A549 (cell line): ENCODE data around the gene CCDC60. TPM values are rescaled to one million over a fixed set of nuclear protein-coding genes. Genes with fewer than 3 reads are reported as not detected.

Experiments used
- ATAC-seq, 2 experiments: fragments of 200-7000 bp in 1 of 2; fragments of >200 bp in 1 of 2; cut with Nextera tagmentation in 1 of 2; cut with Tn5 transposase in 1 of 2; 3 replicates each; pipeline versions ENCODE4 v1.8.0 to v1.9.1; 2018 to 2020; ENCODE audit warnings: mild to moderate bottlenecking in 1 of 2, moderate library complexity in 1 of 2
- CTCF ChIA-PET: fragments of 300-600 bp; sonication (Branson Sonifier 250); formaldehyde crosslinking; extraction: SDS; loops from one replicate; lab custom pipeline; 2021; ENCODE audit warnings: antibody characterized with exemption, inconsistent platforms; lab: Yijun Ruan, JAX
- POLR2A ChIA-PET: fragments of 350-600 bp; formaldehyde crosslinking; extraction: SDS; loops from one replicate; lab custom pipeline; 2021; ENCODE audit warnings: antibody characterized with exemption, inconsistent platforms; lab: Yijun Ruan, JAX
- DNase-seq, 2 experiments: peaks; one replicate each; pipeline versions ENCODE4 v3.0.0 to v3.0.0-alpha.2; 2011 to 2016; ENCODE audit warnings: low read depth in 1 of 2, low spot score in 1 of 2
- FAIRE-seq: peaks from 2 replicates; lab custom pipeline; 2011; peaks lifted over from hg19 to GRCh38; lab: Jason Lieb, UNC
- H3K27ac ChIP-seq, 2 experiments: fragments of >200 bp; sonication (Bioruptor Twin); formaldehyde crosslinking; 3 replicates each; pipeline ENCODE4 v1.5.1; 2016 to 2017
- H3K4me1 ChIP-seq: fragments of >200 bp; sonication (Bioruptor Twin); formaldehyde crosslinking; 3 replicates; pipeline ENCODE4 v1.6.1; 2016
- H3K4me2 ChIP-seq: fragments of >200 bp; sonication (Bioruptor Twin); formaldehyde crosslinking; 3 replicates; pipeline ENCODE4 v1.6.1; 2016
- H3K4me3 ChIP-seq: fragments of >200 bp; sonication (Bioruptor Twin); formaldehyde crosslinking; 3 replicates; pipeline ENCODE4 v1.5.1; 2016
- H3K9me3 ChIP-seq: fragments of >200 bp; sonication (Bioruptor Twin); formaldehyde crosslinking; 3 replicates; pipeline ENCODE4 v1.6.1; 2016
- CBX2 ChIP-seq: fragments of 200-600 bp; sonication (generic); IDR thresholded peaks from 2 replicates; pipeline ENCODE4 v1.6.1; 2016; ENCODE audit warnings: low read depth, mild to moderate bottlenecking, borderline replicate concordance
- CBX8 ChIP-seq: fragments of 200-600 bp; sonication (generic); IDR thresholded peaks from 2 replicates; pipeline ENCODE4 v1.6.1; 2016
- E2F6 ChIP-seq: IDR thresholded peaks from 2 replicates; pipeline ENCODE4 v1.6.1; 2012; ENCODE audit warnings: low read depth, borderline replicate concordance
- EHF ChIP-seq: fragments of 250-450 bp; sonication (Bioruptor Pico); IDR thresholded peaks from 2 replicates; pipeline ENCODE4 v1.5.0; 2020; ENCODE audit warnings: mild to moderate bottlenecking
- ELK1 ChIP-seq: fragments of 150-350 bp; IDR thresholded peaks from 2 replicates; pipeline ENCODE4 v1.6.1; 2014; ENCODE audit warnings: low read depth, mild to moderate bottlenecking, low read length
- FOSL2 ChIP-seq, 2 experiments: fragments of 450-650 bp in 1 of 2; fragments of >200 bp in 1 of 2; sonication (Bioruptor Twin) in 1 of 2; formaldehyde crosslinking; IDR thresholded peaks; 2 replicates each; pipeline versions ENCODE4 v1.5.0 to v1.6.1; 2016 to 2020; ENCODE audit warnings: mild to moderate bottlenecking in 1 of 2, moderate library complexity in 1 of 2
- HES2 ChIP-seq: fragments of >200 bp; sonication (Bioruptor Twin); formaldehyde crosslinking; IDR thresholded peaks from 2 replicates; pipeline ENCODE4 v1.6.1; 2016
- HEYL ChIP-seq: fragments of 250-450 bp; sonication (Bioruptor Pico); IDR thresholded peaks from 2 replicates; pipeline ENCODE4 v1.8.0; 2021; ENCODE audit warnings: mild to moderate bottlenecking, moderate library complexity
- HOXB5 ChIP-seq: fragments of 250-450 bp; sonication (Bioruptor Pico); IDR thresholded peaks from 2 replicates; pipeline ENCODE4 v1.5.0; 2020; ENCODE audit warnings: mild to moderate bottlenecking, moderate library complexity
- JUNB ChIP-seq: fragments of >200 bp; sonication (Bioruptor Twin); formaldehyde crosslinking; IDR thresholded peaks from 2 replicates; pipeline ENCODE4 v1.6.1; 2016
- MAZ ChIP-seq: fragments of 150-350 bp; IDR thresholded peaks from 2 replicates; pipeline ENCODE4 v1.6.1; 2014; ENCODE audit warnings: antibody characterized with exemption, low read depth, low read length, borderline replicate concordance
- MYC ChIP-seq: IDR thresholded peaks from 2 replicates; pipeline ENCODE4 v1.6.1; 2012; ENCODE audit warnings: mild to moderate bottlenecking, inconsistent platforms, low read length, improper control_type of control experiment, borderline replicate concordance
- NR3C1 ChIP-seq: fragments of >200 bp; sonication (Bioruptor Twin); formaldehyde crosslinking; IDR thresholded peaks from 3 replicates; pipeline ENCODE4 v1.6.1; 2017
- PHF8 ChIP-seq: fragments of 200-600 bp; sonication (generic); IDR thresholded peaks from 2 replicates; pipeline ENCODE4 v1.6.1; 2016; ENCODE audit warnings: low read depth, mild to moderate bottlenecking, antibody characterized with exemption, moderate library complexity, borderline replicate concordance
- POLR2A ChIP-seq: IDR thresholded peaks from 2 replicates; pipeline ENCODE4 v1.6.1; 2012; ENCODE audit warnings: mild to moderate bottlenecking, low read length
- POLR2AphosphoS2 ChIP-seq: conservative IDR thresholded peaks from 2 replicates; pipeline ENCODE4 v1.6.1; 2012; ENCODE audit warnings: low read length, improper control_type of control experiment, inconsistent platforms
- RNF2 ChIP-seq: fragments of 200-600 bp; sonication (generic); IDR thresholded peaks from 2 replicates; pipeline ENCODE4 v1.6.1; 2016; ENCODE audit warnings: low read depth, mild to moderate bottlenecking, antibody characterized with exemption, moderate library complexity, borderline replicate concordance
- USF2 ChIP-seq: fragments of 450-650 bp; IDR thresholded peaks from 2 replicates; pipeline ENCODE4 v1.6.1; 2014; ENCODE audit warnings: antibody characterized with exemption
- ZC3H11A ChIP-seq: fragments of 450-650 bp; IDR thresholded peaks from 2 replicates; pipeline ENCODE4 v1.6.1; 2014; ENCODE audit warnings: antibody characterized with exemption, mild to moderate bottlenecking
- ZFP36 ChIP-seq: fragments of 450-650 bp; IDR thresholded peaks from 2 replicates; pipeline ENCODE4 v1.6.1; 2014; ENCODE audit warnings: borderline replicate concordance; ENCODE audit not compliant: partially characterized antibody
- ZSCAN20 ChIP-seq: fragments of 250-450 bp; sonication (Bioruptor Pico); IDR thresholded peaks from 2 replicates; pipeline ENCODE4 v1.8.0; 2022; ENCODE audit warnings: mild to moderate bottlenecking, moderate library complexity
- WGBS: methylation state at CpG from one replicate; pipeline ENCODE4 v1.1.6; 2017; ENCODE audit errors: missing lambda C conversion rate; 5-methylcytosine and 5-hydroxymethylcytosine counted together
- polyA plus RNA-seq, 4 experiments: library from polyadenylated mRNA; depleted of rRNA in 3 of 4; stranded (reverse); fragments of >200 nt; fragmentation: RNase III in 1 of 4; extraction: RNeasy Plus Mini Kit Qiagen cat#74134 plus additional on column Dnase treatment in 1 of 4; gene quantifications; 2 replicates in 3 of 4; 3 replicates in 1 of 4; pipeline ENCODE4 v1.2.3, GENCODE V29; 2011 to 2017
- TF ChIP-seq, protein P1 (sequence below): IDR thresholded peaks from 2 replicates; pipeline ENCODE4 v1.6.1; 2012
- TF ChIP-seq, protein P2 (sequence below): fragments of >200 bp; sonication (Bioruptor Twin); formaldehyde crosslinking; IDR thresholded peaks from 3 replicates; pipeline ENCODE4 v1.5.1; 2016

CCDC60 gene
- polyA plus RNA-seq, 2 of the 4 experiments (the other 2 are of a cell fraction): 0.09 TPM; not detected in 1

DNA sequence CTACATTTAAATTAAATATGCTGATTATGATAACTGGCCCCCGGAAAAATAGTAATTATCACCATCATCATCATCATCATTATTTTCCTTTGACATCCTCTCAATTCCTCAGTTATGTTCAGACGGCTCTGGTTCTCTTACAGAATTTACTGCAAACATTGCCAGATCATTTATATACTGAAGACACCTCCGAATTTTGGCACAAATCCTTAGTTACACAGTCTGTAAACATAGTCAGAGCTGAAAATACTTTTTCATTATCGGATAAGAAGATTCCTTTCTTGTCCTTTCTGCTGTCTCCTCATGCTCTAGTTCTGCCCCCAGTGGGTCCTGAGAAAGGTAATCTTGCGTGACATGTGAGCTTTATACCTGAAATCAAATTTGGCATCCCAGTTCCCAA lies 40.3 kb upstream of the CCDC60 start:
- FAIRE-seq (no peak), DNase-seq (no peak), ATAC-seq (no peak)
- Histone ChIP-seq H3K9me3 (no peaks in the 10 kb centered on the region), H3K4me2 (no peak overlapping the region), H3K27ac (no peak overlapping the region), H3K4me1 (no peaks in the 10 kb centered on the region), H3K4me3 (no peak overlapping the region)
- POLR2A ChIA-PET: no interaction called here
- WGBS: 8% methylated on average over 5 of the region's 5 CpGs
- TF ChIP-seq ZC3H11A (no peak), RNF2 (no peak), HEYL (no peak), USF2 (no peak), MYC (no peak), ZSCAN20 (CRISPR knock-in tag) (no peak), E2F6 (no peak), HOXB5 (CRISPR knock-in tag) (no peak), NR3C1 (no peak), PHF8 (no peak), ZFP36 (no peak), CBX8 (no peak)
- TF ChIP-seq, protein P1, sequence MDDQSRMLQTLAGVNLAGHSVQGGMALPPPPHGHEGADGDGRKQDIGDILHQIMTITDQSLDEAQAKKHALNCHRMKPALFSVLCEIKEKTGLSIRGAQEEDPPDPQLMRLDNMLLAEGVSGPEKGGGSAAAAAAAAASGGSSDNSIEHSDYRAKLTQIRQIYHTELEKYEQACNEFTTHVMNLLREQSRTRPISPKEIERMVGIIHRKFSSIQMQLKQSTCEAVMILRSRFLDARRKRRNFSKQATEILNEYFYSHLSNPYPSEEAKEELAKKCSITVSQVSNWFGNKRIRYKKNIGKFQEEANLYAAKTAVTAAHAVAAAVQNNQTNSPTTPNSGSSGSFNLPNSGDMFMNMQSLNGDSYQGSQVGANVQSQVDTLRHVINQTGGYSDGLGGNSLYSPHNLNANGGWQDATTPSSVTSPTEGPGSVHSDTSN: no peak
- CTCF ChIA-PET: interaction anchor here (0.6 to 0.7 kb wide), 2 partner anchors 23 to 141 kb away, joined by 3 to 5 read pairs; no protein-coding TSS in a partner anchor

DNA sequence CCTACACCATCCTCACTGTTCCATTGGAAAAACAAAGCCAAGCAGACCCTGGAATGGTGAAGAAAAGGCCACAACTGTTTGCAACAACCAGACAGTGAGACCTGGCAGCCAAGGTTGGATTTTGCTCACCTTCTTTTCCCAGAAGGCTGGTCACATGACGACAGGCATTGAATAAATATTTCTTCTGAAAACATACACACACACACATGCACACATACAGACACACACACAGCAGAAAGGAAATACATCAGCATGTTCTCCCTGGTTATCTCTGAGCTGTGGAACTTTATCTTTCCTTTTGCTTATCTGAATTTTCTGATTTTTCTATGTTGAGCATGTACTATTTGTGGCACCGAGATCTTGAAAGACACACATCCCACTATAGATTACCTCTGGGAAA lies 38.0 kb upstream of the CCDC60 start:
- TF ChIP-seq CBX2: no peak
- TF ChIP-seq POLR2A: no peak
- TF ChIP-seq ELK1: no peak
- no peak for TF ChIP-seq FOSL2 (IDR thresholded peaks at IDR 0.05)
- TF ChIP-seq FOSL2 (CRISPR knock-in tag; IDR thresholded peaks at IDR 0.05): no peak
- TF ChIP-seq ZFP36: no peak
- TF ChIP-seq, protein P2, sequence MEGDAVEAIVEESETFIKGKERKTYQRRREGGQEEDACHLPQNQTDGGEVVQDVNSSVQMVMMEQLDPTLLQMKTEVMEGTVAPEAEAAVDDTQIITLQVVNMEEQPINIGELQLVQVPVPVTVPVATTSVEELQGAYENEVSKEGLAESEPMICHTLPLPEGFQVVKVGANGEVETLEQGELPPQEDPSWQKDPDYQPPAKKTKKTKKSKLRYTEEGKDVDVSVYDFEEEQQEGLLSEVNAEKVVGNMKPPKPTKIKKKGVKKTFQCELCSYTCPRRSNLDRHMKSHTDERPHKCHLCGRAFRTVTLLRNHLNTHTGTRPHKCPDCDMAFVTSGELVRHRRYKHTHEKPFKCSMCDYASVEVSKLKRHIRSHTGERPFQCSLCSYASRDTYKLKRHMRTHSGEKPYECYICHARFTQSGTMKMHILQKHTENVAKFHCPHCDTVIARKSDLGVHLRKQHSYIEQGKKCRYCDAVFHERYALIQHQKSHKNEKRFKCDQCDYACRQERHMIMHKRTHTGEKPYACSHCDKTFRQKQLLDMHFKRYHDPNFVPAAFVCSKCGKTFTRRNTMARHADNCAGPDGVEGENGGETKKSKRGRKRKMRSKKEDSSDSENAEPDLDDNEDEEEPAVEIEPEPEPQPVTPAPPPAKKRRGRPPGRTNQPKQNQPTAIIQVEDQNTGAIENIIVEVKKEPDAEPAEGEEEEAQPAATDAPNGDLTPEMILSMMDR: no peak
- no peak for TF ChIP-seq EHF (CRISPR knock-in tag)
- no peak for TF ChIP-seq HES2
- TF ChIP-seq ZSCAN20 (CRISPR knock-in tag): no peak
- TF ChIP-seq JUNB: no peak
- TF ChIP-seq POLR2AphosphoS2: no peak
- no peak for TF ChIP-seq HOXB5 (CRISPR knock-in tag)
- TF ChIP-seq MAZ: no peak
- WGBS: 4% methylated on average over 2 of the region's 2 CpGs
- no peak overlapping the region for H3K27ac ChIP-seq
- POLR2A ChIA-PET: interaction anchor here (0.6 kb wide), 1 partner anchor 67 kb away, joined by 3 read pairs; no protein-coding TSS in a partner anchor
- no peak overlapping the region for H3K4me3 ChIP-seq
- no peaks in the 10 kb centered on the region for H3K9me3 ChIP-seq
- no peak overlapping the region for H3K4me2 ChIP-seq
- CTCF ChIA-PET: no interaction called here
- FAIRE-seq (no peak), DNase-seq (no peak), ATAC-seq (no peak)
- H3K4me1 ChIP-seq: no peaks in the 10 kb centered on the region
